NB4 (cell line): ENCODE measurements around the gene ST8SIA1.

Experiments used
- MYC ChIP-seq: IDR thresholded peaks from 2 replicates; pipeline ENCODE4 v1.6.1; 2011; ENCODE audit warnings: low read depth, low read length
- POLR2A ChIP-seq: IDR thresholded peaks from 2 replicates; pipeline ENCODE4 v1.6.1; 2011; ENCODE audit warnings: mild to moderate bottlenecking; ENCODE audit not compliant: insufficient read length; ENCODE audit errors: extremely low read depth
- TF ChIP-seq, protein P1 (sequence below): IDR thresholded peaks from one replicate; pipeline ENCODE4 v1.5.1; 2012; ENCODE audit warnings: low read depth, low read length

DNA sequence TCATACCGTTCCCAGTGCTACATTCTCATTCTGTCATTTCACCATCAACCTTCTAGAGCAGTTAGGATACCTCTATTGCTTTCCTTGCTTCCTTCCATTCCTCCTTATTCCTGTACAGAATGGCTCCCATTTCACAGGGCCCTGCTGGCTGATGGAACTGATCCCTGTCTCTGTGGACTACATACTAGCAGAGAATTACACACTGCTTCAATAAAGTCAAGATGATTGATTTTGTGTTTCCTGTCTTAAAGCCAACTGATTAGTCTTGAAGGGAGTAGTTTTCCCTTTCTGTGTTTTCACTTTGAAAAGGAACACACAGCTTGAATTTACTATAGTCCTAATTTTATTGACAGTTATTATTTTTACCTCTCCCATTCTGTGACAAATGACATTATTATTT is 130.1 kb downstream of the ST8SIA1 start:
- TF ChIP-seq, protein P1, sequence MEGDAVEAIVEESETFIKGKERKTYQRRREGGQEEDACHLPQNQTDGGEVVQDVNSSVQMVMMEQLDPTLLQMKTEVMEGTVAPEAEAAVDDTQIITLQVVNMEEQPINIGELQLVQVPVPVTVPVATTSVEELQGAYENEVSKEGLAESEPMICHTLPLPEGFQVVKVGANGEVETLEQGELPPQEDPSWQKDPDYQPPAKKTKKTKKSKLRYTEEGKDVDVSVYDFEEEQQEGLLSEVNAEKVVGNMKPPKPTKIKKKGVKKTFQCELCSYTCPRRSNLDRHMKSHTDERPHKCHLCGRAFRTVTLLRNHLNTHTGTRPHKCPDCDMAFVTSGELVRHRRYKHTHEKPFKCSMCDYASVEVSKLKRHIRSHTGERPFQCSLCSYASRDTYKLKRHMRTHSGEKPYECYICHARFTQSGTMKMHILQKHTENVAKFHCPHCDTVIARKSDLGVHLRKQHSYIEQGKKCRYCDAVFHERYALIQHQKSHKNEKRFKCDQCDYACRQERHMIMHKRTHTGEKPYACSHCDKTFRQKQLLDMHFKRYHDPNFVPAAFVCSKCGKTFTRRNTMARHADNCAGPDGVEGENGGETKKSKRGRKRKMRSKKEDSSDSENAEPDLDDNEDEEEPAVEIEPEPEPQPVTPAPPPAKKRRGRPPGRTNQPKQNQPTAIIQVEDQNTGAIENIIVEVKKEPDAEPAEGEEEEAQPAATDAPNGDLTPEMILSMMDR: no peak
- TF ChIP-seq POLR2A (no peak), MYC (no peak)
